Measurements from ENCODE around the gene TET3. TPM values are rescaled to one million over a fixed set of nuclear protein-coding genes. Genes with fewer than 3 reads are reported as not detected.

Gene TET3
- total RNA-seq, 2 experiments from 2014 or later: 14.4 to 15.2 TPM

DNA sequence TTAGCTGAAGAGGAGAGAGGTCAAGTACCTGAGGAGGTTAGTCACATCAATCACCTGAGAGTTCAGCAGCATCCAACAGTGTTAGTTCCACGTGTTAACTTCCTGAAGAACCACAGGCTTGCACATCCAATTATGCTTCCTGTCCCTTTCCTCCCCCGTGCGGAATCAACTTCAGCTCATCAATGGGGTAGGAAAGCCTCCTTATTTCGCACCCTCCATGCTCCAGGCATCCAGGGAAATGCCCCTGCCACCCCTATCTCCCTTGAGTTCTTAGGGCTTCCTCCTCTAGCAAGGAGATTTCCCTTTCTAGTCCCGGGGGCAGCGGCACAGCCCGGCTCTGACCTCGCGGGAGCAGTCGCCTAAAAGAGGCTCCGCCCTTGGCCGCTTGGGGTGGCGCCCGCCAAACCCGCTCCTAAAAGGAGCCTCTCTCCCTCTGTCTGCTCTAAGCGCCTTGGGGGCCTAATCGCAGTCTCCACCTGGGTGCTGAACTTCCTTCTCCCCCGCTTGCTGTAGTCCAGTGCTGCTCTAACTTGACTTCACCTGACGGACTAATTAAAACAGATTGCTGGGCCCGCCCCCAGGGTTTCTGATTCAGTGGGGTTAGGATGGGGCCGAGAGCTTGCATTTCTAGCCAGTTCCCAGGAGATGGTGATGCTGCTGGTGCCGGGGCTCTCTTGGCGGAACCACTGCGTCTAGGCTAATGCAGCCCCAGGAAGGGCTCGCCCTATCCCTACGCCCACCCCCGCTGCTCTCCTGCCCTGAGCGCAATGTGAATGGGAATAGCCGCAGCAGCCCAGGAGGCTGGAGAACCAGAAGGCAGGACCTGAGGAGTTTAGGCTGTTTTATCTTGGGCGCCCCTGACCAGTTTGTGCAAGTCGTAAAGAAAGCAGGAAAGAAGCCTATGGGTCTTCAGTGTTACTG lies 3.4 kb upstream of the TET3 start:
- no peak overlapping the region for H3K27ac Mint-ChIP-seq
- CTCF ChIA-PET: interaction anchor here (0.9 to 1.1 kb wide), 2 partner anchors 12 to 196 kb away, joined by 3 read pairs; no protein-coding TSS in a partner anchor
- H3K4me1 Mint-ChIP-seq (ENCODE audit: low read depth): peaks cover 59% of the 10 kb centered on the region
- peaks cover 7% of the 10 kb centered on the region for H3K36me3 Mint-ChIP-seq (ENCODE audit: low read depth)
- H3K9me3 Mint-ChIP-seq: no peaks in the 10 kb centered on the region
- intact Hi-C loops (cut with micrococcal nuclease): loop anchor here (5.0 kb wide), 1 partner anchor 866 kb away; no protein-coding TSS in a partner anchor
- H3K4me3 Mint-ChIP-seq: peak overlapping the region; percentile 53
- H3K27me3 Mint-ChIP-seq (ENCODE audit: low read depth): no peaks in the 10 kb centered on the region
- DNase-seq: peak; percentile 59

DNA sequence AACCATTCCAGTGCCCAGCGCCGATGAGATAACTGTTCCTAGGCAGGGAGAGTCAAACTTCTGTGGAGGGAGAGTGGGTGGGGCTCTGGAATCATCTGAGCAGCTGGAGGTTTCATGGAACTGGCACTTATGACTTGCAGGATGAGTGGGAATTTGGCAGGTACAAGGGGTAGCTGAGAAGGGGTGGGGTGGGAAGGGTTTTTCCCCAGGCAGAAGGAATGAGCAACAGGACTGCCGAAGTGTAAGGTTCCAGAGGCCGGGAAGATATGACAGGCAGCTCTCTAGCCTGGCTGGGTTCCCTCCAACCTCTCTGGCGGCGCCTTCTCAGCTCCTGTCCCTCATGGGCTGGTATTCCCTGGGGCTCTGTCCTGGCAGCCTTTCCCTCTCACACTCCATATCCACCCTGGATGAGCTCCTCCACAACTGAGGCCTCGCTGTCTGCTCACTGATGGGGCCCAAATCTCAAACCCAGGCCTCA lies 2.5 kb upstream of the TET3 start:
- Mint-ChIP-seq H3K9me3 (no peaks in the 10 kb centered on the region), H3K4me3 (no peak overlapping the region), H3K36me3 (ENCODE audit: low read depth) (peaks cover 15% of the 10 kb centered on the region), H3K27me3 (ENCODE audit: low read depth) (no peaks in the 10 kb centered on the region), H3K27ac (no peak overlapping the region), H3K4me1 (ENCODE audit: low read depth) (peaks cover 62% of the 10 kb centered on the region)
- CTCF ChIA-PET: interaction anchor here (1.0 kb wide), 1 partner anchor 44 kb away, joined by 5 read pairs; no protein-coding TSS in a partner anchor
- DNase-seq: no peak
- intact Hi-C loops (cut with micrococcal nuclease): loop anchor here (5.0 kb wide), 1 partner anchor 865 kb away; no protein-coding TSS in a partner anchor

DNA sequence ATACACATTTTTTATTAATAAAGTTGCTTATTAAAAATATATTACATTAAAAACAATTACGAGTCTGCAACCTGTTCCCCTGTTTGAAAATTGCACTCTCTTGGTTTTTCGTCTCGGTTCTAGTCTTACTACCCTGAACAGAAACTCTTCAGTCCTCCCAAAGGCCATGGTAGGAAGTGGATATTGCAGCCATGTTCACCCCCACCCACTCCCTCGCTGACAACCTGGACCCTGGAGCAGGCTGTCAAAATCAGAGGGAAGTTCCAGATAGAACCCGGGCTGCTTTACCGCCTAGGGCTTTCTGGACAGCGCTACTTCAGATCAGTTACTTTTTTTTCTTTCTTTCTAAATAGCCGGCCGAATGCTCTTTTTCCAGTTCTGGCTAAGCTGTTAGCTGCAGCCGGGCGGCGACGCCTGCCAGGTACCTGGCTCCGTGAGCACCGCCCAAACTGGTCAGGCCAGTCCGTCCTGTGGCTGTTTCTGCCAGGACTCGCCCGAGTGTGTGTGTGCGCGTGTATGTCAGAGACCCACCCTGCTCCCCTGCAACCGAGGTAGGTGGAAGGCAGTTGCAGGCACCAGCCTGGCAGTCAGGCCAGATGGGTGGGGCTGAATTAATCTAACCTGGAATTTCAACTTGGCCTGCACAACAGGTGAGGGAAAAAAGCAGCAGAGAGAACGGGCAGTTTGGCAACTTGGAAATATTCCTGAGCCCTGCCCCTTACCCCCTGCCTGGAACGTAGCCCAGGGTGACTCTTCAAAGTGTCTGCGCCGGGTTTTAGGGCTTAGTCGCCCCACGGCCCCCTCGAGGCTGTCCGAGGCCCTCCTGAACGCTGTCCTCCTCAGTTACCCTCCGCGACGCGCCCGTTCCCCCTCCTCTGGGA lies 1.1 kb upstream of the TET3 start:
- peak overlapping the region; percentile 72 for H3K4me3 Mint-ChIP-seq
- H3K27me3 Mint-ChIP-seq (ENCODE audit: low read depth): no peaks in the 10 kb centered on the region
- peak; percentile 52 for DNase-seq
- peaks cover 22% of the 10 kb centered on the region for H3K36me3 Mint-ChIP-seq (ENCODE audit: low read depth)
- intact Hi-C loops (cut with micrococcal nuclease): loop anchor here (5.0 kb wide), 1 partner anchor 864 kb away; no protein-coding TSS in a partner anchor
- CTCF ChIA-PET: interaction anchor here (1.0 kb wide), 1 partner anchor 45 kb away, joined by 5 read pairs; no protein-coding TSS in a partner anchor
- H3K27ac Mint-ChIP-seq: peak overlapping the region; percentile 66
- peaks cover 65% of the 10 kb centered on the region for H3K4me1 Mint-ChIP-seq (ENCODE audit: low read depth)
- H3K9me3 Mint-ChIP-seq: no peaks in the 10 kb centered on the region

DNA sequence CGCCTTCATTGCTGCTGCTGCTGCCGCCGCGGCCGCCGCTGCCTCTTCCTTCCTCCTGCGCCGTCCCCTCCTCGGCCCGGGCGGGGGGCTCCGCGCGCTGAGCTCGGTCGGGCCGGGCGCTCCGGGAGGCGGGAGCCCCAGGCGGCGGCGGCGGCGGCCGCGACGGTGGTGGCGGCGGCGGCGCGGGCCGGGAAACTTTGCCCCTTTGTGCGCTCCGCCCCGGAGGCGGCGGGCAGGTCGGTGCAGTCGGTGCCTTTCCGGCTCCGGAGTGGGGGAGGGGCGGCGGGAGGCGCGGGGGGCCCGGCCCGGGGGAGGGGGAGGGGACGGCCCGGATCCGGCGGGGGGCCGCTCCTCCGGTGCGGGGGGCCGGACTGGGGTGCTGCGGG lies 205 bp downstream of the TET3 start:
- peaks cover 31% of the 10 kb centered on the region for H3K36me3 Mint-ChIP-seq (ENCODE audit: low read depth)
- H3K4me3 Mint-ChIP-seq: peak overlapping the region; percentile 13
- peaks cover 64% of the 10 kb centered on the region for H3K4me1 Mint-ChIP-seq (ENCODE audit: low read depth)
- no peak overlapping the region for H3K27ac Mint-ChIP-seq
- peak; percentile 63 for DNase-seq
- CTCF ChIA-PET: interaction anchor here (4.2 kb wide), 1 partner anchor 75 kb away, joined by 35 read pairs; no protein-coding TSS in a partner anchor
- intact Hi-C loops (cut with micrococcal nuclease): loop anchor here (5.0 kb wide), 4 partner anchors 47 to 862 kb away; partner anchors contain the start of genes INO80B, MTHFD2 and WBP1
- no peaks in the 10 kb centered on the region for H3K9me3 Mint-ChIP-seq
- no peaks in the 10 kb centered on the region for H3K27me3 Mint-ChIP-seq (ENCODE audit: low read depth)

DNA sequence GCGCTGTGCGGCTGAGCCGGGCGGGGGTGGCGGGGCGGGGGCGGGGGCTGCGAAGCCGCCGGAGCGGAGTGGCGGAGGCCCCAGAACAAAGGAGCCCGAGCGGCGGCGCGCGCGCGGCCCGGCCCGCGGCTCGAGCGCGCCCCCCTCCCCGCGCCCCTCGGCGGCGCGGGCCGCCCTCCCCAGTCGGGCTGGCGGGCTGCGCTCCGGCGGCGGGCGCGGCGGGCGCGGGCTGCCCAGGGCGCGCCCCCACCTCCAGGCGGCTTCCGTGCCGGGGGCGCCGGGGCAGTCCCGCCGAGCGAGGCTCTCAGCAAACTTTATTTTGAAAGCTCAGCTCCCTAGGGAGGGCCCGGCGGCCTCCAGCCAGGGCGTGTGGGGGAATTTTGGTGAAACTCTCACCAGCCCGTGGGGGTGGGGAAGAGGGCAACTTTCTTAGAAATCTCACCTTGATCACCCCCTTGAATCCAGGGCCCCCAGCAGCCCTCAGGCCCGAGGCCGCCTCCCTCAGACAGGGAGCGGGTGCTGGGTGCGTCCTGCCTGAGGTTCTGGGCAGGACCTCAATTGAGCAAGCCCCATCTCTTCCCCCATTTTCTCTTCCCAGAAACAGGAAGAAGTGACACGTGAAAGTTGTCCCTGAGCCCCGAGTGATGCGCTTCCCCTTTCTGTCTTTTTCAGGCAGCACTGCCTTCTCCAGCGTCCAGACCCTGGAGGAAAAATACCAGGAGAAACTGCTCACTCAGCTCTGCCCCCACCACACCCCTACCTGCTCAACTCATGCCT lies 786 bp downstream of the TET3 start:
- Mint-ChIP-seq H3K27me3 (ENCODE audit: low read depth) (no peaks in the 10 kb centered on the region), H3K27ac (peak overlapping the region; percentile 90), H3K36me3 (ENCODE audit: low read depth) (peaks cover 37% of the 10 kb centered on the region), H3K9me3 (peaks cover 2% of the 10 kb centered on the region), H3K4me3 (peak overlapping the region; percentile 80), H3K4me1 (ENCODE audit: low read depth) (peaks cover 64% of the 10 kb centered on the region)
- CTCF ChIA-PET: interaction anchor here (0.6 to 4.2 kb wide), 5 partner anchors 15 to 162 kb away, joined by 4 to 35 read pairs (median 18); partner anchors contain the start of genes BOLA3 and STAMBP
- peak; percentile 77 for DNase-seq
- intact Hi-C loops (cut with micrococcal nuclease): loop anchor here (5.0 kb wide), 3 partner anchors 47 to 472 kb away; partner anchors contain the start of genes INO80B, MTHFD2 and WBP1

DNA sequence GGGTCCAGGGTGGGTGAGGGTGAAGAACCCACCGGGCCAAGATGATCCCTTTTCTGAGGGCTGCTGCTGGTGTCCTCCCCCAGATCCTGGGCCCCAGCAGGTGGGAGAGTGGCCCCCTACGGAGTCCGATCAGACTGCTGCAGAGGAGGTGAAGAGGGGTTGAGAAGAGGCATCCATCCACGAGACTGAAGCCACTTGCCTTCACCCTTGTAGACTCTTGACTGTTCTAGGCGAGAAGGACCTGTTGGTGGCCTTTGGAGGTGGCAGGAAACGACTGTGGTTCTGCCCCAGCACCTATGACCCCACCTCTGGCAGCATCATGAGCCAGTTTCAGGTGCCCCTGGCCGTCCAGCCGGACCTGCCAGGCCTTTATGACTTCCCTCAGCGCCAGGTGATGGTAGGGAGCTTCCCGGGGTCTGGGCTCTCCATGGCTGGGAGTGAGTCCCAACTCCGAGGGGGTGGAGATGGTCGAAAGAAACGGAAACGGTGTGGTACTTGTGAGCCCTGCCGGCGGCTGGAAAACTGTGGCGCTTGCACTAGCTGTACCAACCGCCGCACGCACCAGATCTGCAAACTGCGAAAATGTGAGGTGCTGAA lies 1.5 kb downstream of the TET3 start:
- H3K4me1 Mint-ChIP-seq (ENCODE audit: low read depth): peaks cover 60% of the 10 kb centered on the region
- H3K9me3 Mint-ChIP-seq: peaks cover 6% of the 10 kb centered on the region
- peaks cover 41% of the 10 kb centered on the region for H3K36me3 Mint-ChIP-seq (ENCODE audit: low read depth)
- peak overlapping the region; percentile 90 for H3K27ac Mint-ChIP-seq
- H3K4me3 Mint-ChIP-seq: peak overlapping the region; percentile 80
- H3K27me3 Mint-ChIP-seq (ENCODE audit: low read depth): no peaks in the 10 kb centered on the region
- CTCF ChIA-PET: interaction anchor here (0.6 to 4.2 kb wide), 13 partner anchors 11 to 162 kb away, joined by 3 to 35 read pairs (median 5); partner anchors contain the start of genes BOLA3 and STAMBP
- intact Hi-C loops (cut with micrococcal nuclease): loop anchor here (5.0 kb wide), 3 partner anchors 46 to 471 kb away; partner anchors contain the start of genes INO80B, MTHFD2 and WBP1
- peak; percentile 53 for DNase-seq

DNA sequence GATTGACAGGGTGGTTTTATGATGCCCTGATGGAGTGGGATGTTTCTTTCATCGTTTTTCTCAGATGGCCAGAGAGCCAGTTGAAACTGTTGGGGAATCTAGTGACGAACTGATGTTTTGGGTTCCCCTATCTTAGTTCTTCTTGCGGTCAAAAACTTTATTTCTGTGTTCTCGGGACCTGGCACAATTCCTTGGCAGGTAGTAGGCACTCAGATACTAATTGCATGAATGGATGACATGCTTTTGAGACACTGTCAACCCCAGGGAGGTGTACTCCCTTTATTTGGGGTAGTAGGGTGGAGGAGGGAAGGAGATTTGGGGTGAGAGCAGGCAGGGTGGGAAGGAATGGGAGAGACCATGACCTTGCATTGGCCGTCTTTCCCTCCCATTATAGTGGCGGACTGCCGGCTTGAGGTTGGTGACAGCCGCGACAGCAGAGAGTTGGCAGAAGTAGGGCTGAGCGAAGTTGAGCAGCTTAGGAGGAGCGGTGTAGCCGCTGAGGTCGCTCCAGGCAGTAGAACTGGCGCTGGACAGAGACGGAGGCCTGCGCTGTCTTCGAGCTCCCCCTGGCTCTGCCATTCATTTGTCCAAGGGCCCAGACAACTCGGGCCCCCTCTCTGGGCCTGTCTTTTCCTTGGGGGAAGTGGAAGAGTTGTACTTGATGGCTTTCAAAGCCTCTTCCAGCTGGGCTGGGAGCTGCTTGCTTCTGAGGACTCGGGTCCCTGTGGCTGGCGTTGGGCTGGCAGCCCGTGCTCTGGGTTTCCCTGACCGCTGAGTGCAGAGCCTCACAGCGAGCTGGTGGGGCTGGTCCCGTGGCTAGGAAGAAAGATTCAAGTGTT lies 2.6 kb downstream of the TET3 start:
- Mint-ChIP-seq H3K9me3 (peaks cover 14% of the 10 kb centered on the region), H3K4me3 (peak overlapping the region; percentile 80), H3K27me3 (ENCODE audit: low read depth) (no peaks in the 10 kb centered on the region), H3K4me1 (ENCODE audit: low read depth) (peaks cover 55% of the 10 kb centered on the region), H3K27ac (peak overlapping the region; percentile 90), H3K36me3 (ENCODE audit: low read depth) (peaks cover 51% of the 10 kb centered on the region)
- peak; percentile 78 for DNase-seq
- intact Hi-C loops (cut with micrococcal nuclease): loop anchor here (1.0 to 5.0 kb wide), 10 partner anchors 15 to 470 kb away; partner anchors contain the start of genes DGUOK, INO80B, MTHFD2 and WBP1
- CTCF ChIA-PET: interaction anchor here (0.5 to 4.2 kb wide), 24 partner anchors 11 to 411 kb away, joined by 3 to 35 read pairs (median 4); partner anchors contain the start of genes BOLA3 and STAMBP

DNA sequence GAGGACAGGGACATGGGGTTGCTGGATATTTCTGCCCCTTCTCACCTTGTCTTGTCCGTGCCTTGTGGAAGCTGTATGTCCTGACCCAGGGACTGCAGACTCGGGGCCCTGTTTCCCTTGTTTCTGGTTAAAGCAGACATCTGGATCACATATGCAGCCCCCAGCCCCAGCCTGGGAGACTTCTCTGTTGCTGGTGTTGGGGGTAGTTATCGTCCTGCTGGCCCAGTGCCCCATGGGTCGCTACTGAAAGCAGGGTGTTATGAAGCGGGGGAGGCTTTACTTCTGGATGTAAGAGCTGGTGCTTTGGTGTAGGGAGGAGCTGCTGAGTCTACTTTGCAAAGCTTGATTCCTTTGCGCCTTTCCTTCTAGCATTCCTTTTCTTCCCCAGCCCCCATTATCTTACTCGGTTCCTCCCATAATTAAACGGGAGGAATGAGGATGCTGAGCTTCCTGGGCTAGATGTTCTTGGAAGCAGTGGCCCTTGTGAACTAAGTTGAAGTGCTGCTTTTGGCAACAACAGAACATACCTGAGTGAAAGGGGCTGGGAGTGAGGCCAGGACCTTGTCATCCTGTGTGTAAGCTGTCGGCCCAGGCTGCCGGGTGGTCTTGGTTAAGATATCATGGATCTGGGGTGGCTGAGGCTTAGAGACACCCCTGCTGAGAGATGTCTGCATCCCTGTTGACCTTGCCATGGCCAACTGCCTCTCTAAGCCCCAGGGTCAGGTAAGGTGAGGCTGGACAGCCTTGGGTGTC lies 3.4 kb downstream of the TET3 start:
- Mint-ChIP-seq H3K4me1 (ENCODE audit: low read depth) (peaks cover 60% of the 10 kb centered on the region), H3K36me3 (ENCODE audit: low read depth) (peaks cover 56% of the 10 kb centered on the region), H3K9me3 (peaks cover 14% of the 10 kb centered on the region), H3K4me3 (peak overlapping the region; percentile 80), H3K27ac (peak overlapping the region; percentile 90), H3K27me3 (ENCODE audit: low read depth) (no peaks in the 10 kb centered on the region)
- CTCF ChIA-PET: interaction anchor here (0.5 to 4.2 kb wide), 20 partner anchors 11 to 212 kb away, joined by 3 to 35 read pairs (median 4); partner anchors contain the start of genes BOLA3 and STAMBP
- DNase-seq: no peak
- intact Hi-C loops (cut with micrococcal nuclease): loop anchor here (1.0 to 5.0 kb wide), 10 partner anchors 14 to 469 kb away; partner anchors contain the start of genes DGUOK, INO80B, MTHFD2 and WBP1

DNA sequence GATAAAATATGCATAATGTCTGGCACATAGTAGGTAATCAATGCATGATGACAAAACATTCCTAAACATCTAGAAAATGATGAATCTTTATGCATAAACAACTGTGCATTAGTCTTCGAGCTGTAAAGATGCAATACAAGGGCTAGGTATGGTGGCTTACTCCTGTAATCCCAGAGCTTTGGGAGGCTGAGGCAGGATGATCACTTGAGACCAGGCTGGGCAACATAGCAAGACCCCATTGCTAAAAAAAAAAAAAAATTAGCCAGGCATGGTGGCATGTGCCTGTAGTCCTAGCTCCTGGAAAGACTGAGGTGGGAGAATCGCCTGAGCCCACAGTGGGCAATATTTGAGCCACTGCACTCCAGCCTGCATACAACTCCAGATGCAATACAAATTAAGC lies 5.3 kb downstream of the TET3 start:
- intact Hi-C loops (cut with micrococcal nuclease): loop anchor here (5.0 kb wide), 3 partner anchors 42 to 467 kb away; partner anchors contain the start of genes INO80B, MTHFD2 and WBP1
- DNase-seq: no peak
- Mint-ChIP-seq H3K27ac (no peak overlapping the region), H3K36me3 (ENCODE audit: low read depth) (peaks cover 67% of the 10 kb centered on the region), H3K9me3 (peaks cover 14% of the 10 kb centered on the region), H3K27me3 (ENCODE audit: low read depth) (no peaks in the 10 kb centered on the region), H3K4me3 (no peak overlapping the region), H3K4me1 (ENCODE audit: low read depth) (peaks cover 69% of the 10 kb centered on the region)
- CTCF ChIA-PET: interaction anchor here (1.2 kb wide), 1 partner anchor 164 kb away, joined by 3 read pairs; no protein-coding TSS in a partner anchor
